ENCODE results near the gene PHF2. TPM values are rescaled to one million over a fixed set of nuclear protein-coding genes. Genes with fewer than 3 reads are reported as not detected.

PHF2 gene
- total and polyA plus RNA-seq, 2 donors (not counting 1 experiment from before 2014, with no cell fraction given), result 11.0 to 28.8 TPM

DNA sequence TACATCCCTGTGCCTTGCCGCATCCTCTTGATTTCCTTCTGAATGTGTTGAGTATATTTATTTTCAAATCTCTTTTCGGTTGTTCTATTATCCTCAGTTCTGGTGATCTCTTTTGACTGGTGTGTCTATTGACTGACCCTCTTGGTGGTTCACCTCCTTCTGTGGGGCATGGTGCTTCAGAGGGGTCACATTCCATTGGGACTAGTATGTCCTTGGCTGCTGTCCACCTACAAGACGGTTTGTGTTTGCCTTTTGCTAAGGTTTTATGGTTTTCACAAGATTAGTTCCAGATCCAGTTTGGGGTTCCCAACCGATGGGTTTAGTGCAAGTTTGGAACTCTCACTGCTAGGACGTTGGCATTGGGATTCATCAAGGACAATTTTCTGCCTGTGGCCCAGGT is 66.6 kb downstream of the PHF2 start:
- Mint-ChIP-seq H3K4me1 (no peaks in the 10 kb centered on the region), H3K4me3 (no peak overlapping the region), H3K27ac (no peak overlapping the region), H3K27me3 (no peaks in the 10 kb centered on the region), H3K9me3 (ENCODE audit: insufficient read depth) (peaks cover 5% of the 10 kb centered on the region)
- H3K27me3 ChIP-seq (replicated peaks in 1 of 4; ENCODE audit: control extremely low read depth in 1 of 4, control insufficient read depth in 3 of 4, insufficient read depth in 4 of 4, low read length in 3 of 4), result no peaks in the 10 kb centered on the region
- H3K9ac ChIP-seq (ENCODE audit: low read length), result no peak overlapping the region
- CTCF ChIA-PET, result no interaction called here
- no peak overlapping the region for H2AFZ ChIP-seq (ENCODE audit: insufficient read depth, low read depth, low read length, poor library complexity, severe bottlenecking)
- H3K9me3 ChIP-seq (ENCODE audit: control extremely low read depth in 1 of 3, control insufficient read depth in 2 of 3, insufficient read depth in 1 of 3, low read length in 2 of 3), result peaks cover 0 to 1% (median 0%) of the 10 kb centered on the region in 3 donors
- WGBS (ENCODE audit: insufficient coverage), result 98% methylated on average over 4 of the region's 5 CpGs
- DNase-seq (no peak), ATAC-seq (ENCODE audit: low read depth) (no peak)
- no peaks in the 10 kb centered on the region for H3K4me1 ChIP-seq (ENCODE audit: control insufficient read depth in 2 of 2, insufficient read depth in 2 of 2, low read length in 2 of 2)
- H3K27ac ChIP-seq (ENCODE audit: low read length in 2 of 2), result no peak overlapping the region
- TF ChIP-seq, protein P1, sequence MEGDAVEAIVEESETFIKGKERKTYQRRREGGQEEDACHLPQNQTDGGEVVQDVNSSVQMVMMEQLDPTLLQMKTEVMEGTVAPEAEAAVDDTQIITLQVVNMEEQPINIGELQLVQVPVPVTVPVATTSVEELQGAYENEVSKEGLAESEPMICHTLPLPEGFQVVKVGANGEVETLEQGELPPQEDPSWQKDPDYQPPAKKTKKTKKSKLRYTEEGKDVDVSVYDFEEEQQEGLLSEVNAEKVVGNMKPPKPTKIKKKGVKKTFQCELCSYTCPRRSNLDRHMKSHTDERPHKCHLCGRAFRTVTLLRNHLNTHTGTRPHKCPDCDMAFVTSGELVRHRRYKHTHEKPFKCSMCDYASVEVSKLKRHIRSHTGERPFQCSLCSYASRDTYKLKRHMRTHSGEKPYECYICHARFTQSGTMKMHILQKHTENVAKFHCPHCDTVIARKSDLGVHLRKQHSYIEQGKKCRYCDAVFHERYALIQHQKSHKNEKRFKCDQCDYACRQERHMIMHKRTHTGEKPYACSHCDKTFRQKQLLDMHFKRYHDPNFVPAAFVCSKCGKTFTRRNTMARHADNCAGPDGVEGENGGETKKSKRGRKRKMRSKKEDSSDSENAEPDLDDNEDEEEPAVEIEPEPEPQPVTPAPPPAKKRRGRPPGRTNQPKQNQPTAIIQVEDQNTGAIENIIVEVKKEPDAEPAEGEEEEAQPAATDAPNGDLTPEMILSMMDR (IDR thresholded peaks at IDR 0.05), result no peak
- TF ChIP-seq EZH2 (IDR thresholded peaks at IDR 0.05; ENCODE audit: borderline replicate concordance, insufficient read depth, low read depth, low read length, poor library complexity, severe bottlenecking), result no peak
- POLR2A ChIA-PET, result no interaction called here
- H4K20me1 ChIP-seq (ENCODE audit: control insufficient read depth, insufficient read depth, low read length, poor library complexity, severe bottlenecking), result no peaks in the 10 kb centered on the region
- no peak overlapping the region for H3K4me3 ChIP-seq (ENCODE audit: control extremely low read depth in 1 of 5, extremely low read depth in 1 of 5, insufficient read depth in 1 of 5, low read depth in 2 of 5, low read length in 4 of 5)
- peaks cover 3% of the 10 kb centered on the region for H3K79me2 ChIP-seq (ENCODE audit: control insufficient read depth, insufficient read depth, low read length)
- intact Hi-C loops (cut with micrococcal nuclease), result no loop called here
- H3K4me2 ChIP-seq (replicated peaks; ENCODE audit: low read depth, low read length, poor library complexity, severe bottlenecking), result no peak overlapping the region
- H3K36me3 ChIP-seq (replicated peaks in 1 of 2; ENCODE audit: control extremely low read depth in 1 of 2, control insufficient read depth in 1 of 2, extremely low read depth in 1 of 2, insufficient read depth in 2 of 2, low read length in 1 of 2), result peaks cover 5 to 39% of the 10 kb centered on the region in 2 experiments

DNA sequence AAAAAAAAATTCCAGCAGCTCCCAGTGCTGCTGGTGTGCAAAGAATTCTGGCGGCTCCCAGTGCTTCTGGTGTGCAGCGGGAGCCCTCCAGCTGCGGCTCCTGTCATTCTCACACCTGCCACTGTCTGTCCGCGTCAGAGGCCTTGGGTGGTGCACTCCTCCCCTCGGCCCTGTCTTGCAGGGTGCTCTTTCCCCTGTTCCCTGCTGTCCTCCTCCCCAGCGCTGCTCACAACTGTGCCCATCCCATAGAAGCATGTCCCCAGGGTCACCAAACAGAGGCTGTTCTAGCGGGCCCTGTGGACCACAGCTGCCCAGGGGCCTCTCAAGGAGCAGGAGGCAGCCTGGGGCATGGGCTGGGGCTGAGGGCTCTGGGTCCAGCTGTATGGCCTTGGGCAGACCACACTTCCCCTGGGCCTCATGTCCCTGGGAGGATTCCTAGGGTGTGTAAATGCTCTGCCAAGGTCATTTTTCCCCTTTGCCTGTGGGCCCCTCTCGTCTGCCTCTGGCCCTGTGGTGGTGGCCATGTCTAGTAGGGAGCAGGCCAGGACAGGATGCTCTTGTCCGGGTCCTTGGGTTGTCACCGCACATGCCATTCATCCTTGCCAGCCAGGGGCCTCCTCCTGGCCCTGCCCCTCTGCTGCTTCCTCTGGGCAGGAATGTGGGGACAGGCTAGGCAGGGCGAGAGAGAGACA is 68.2 kb downstream of the PHF2 start:
- no peaks in the 10 kb centered on the region for H3K9me3 Mint-ChIP-seq (ENCODE audit: insufficient read depth)
- peaks cover 3% of the 10 kb centered on the region for H3K79me2 ChIP-seq (ENCODE audit: control insufficient read depth, insufficient read depth, low read length)
- no peak overlapping the region for H2AFZ ChIP-seq (ENCODE audit: insufficient read depth, low read depth, low read length, poor library complexity, severe bottlenecking)
- no peak overlapping the region for H3K9ac ChIP-seq (ENCODE audit: low read length)
- DNase-seq (no peak), ATAC-seq (ENCODE audit: low read depth) (no peak)
- no peak overlapping the region for H3K27ac ChIP-seq (ENCODE audit: low read length in 2 of 2)
- CTCF ChIA-PET, result no interaction called here
- H3K36me3 ChIP-seq (replicated peaks in 1 of 2; ENCODE audit: control extremely low read depth in 1 of 2, control insufficient read depth in 1 of 2, extremely low read depth in 1 of 2, insufficient read depth in 2 of 2, low read length in 1 of 2), result peaks cover 0 to 39% of the 10 kb centered on the region in 2 experiments
- H3K9me3 ChIP-seq (ENCODE audit: control extremely low read depth in 1 of 3, control insufficient read depth in 2 of 3, insufficient read depth in 1 of 3, low read length in 2 of 3), result no peaks in the 10 kb centered on the region
- TF ChIP-seq, protein P1 (IDR thresholded peaks at IDR 0.05), result no peak
- TF ChIP-seq EZH2 (IDR thresholded peaks at IDR 0.05; ENCODE audit: borderline replicate concordance, insufficient read depth, low read depth, low read length, poor library complexity, severe bottlenecking), result no peak
- H4K20me1 ChIP-seq (ENCODE audit: control insufficient read depth, insufficient read depth, low read length, poor library complexity, severe bottlenecking), result no peaks in the 10 kb centered on the region
- H3K27me3 ChIP-seq (replicated peaks in 1 of 4; ENCODE audit: control extremely low read depth in 1 of 4, control insufficient read depth in 3 of 4, insufficient read depth in 4 of 4, low read length in 3 of 4), result no peaks in the 10 kb centered on the region
- H3K4me3 ChIP-seq (ENCODE audit: control extremely low read depth in 1 of 5, extremely low read depth in 1 of 5, insufficient read depth in 1 of 5, low read depth in 2 of 5, low read length in 4 of 5), result no peak overlapping the region
- no peaks in the 10 kb centered on the region for H3K27me3 Mint-ChIP-seq
- H3K4me1 ChIP-seq (ENCODE audit: control insufficient read depth in 2 of 2, insufficient read depth in 2 of 2, low read length in 2 of 2), result no peaks in the 10 kb centered on the region
- no peak overlapping the region for H3K27ac Mint-ChIP-seq
- intact Hi-C loops (cut with micrococcal nuclease), result no loop called here
- no peak overlapping the region for H3K4me2 ChIP-seq (replicated peaks; ENCODE audit: low read depth, low read length, poor library complexity, severe bottlenecking)
- H3K4me3 Mint-ChIP-seq, result no peak overlapping the region
- no peaks in the 10 kb centered on the region for H3K4me1 Mint-ChIP-seq
- WGBS (ENCODE audit: insufficient coverage), result 90% methylated on average over 10 of the region's 12 CpGs
- POLR2A ChIA-PET, result no interaction called here
